ENCODE measurements around the gene ZNF425.
A peak's percentile ranks its signal among the peaks of the same experiment; 100 is the strongest.
"Not testable (repeated sequence)": the region's sequence is repeated elsewhere in the genome, so short reads cannot be mapped to it uniquely, and the experiment has no call there.

Gene ZNF425

DNA sequence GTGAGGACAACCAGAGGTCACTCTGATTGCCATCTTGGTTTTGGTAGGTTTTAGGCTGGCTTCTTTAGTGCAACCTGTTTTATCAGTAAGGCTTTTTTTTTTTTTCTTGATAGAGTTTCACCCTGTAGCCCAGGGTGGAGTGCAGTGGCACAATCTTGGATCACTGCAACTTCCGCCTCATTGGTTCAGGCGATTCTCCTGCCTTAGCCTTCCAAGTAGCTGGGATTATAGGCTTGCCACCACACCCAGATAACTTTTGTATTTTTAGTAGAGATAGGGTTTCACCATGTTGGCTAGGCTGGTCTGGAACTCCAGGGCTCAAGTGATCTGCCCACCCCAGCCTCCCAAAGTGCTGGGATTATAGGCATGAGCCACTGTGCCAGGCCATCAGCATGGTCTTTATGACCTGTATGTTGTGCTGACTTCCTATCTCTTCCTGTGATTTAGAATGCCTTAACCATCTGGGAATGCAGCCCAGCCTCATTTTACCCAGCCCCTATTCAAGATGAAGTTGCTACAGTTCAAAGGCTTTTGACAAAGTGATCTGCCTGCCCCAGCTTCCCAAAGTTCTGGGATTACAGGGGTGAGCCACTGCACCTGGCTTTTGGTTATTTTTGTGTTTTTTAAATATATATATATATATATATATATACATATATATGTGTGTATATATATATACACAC is 7.0 kb upstream of the ZNF425 start:
- no peak for DNase-seq

DNA sequence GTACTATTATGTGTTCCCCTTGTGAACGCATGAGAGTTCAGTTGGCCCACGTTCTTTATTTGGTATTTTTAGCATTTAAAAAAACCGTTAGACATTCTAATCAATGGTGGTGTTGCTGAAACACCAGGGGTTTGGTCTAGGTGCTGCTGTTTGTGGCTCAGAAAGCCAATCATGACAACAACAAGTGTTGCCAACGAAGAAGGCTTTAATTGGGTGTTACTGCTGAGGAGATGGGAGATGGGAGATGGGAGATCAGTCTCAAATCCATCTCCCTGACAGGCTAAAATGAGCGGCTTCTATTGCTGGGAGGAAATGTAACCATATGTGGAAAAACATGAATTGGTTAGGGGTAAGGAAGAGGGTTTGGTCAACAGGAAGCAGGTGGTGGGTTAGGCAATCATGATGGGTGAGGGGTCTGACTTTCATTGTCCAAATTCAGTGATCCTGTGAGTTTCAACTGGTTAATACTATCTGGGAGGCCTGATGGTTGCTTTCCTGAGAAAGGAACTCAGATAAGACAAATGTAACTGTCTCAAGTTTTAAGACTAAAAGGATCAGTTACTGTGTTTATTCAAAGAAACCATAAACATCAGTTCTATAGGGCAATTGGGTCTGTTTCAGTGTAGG is 4.6 kb upstream of the ZNF425 start:
- DNase-seq: no peak

DNA sequence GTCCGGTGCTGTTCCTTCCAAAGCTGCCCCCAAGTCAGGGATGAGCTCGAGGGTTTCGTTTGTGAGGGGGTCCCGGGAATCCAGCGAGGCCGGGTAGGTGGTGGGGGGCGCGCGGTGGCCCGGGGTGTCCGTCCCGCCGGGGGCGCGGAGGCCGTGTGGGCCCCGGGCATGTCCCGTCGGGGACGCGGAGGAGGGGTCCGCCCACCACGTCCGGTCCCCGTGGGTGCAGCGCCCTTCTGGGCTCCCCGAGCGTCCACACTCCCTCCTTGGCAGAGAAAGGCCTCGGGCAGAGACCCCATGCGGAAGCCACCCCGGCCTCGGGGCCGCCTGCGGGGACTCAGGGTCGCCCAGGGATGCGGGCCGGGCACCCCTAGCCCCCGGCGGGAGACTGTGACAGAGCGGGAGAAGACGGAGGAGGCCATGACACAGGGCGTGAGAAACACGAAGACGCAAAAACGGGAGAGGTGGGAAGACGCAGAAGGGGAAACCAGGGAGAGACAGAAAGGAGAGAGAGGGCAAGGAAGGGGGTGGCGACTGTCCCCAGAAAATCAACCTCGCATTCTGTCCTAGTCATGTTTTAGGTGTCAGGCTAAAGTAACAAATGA is 640 bp upstream of the ZNF425 start:
- peak; percentile 52 for DNase-seq

DNA sequence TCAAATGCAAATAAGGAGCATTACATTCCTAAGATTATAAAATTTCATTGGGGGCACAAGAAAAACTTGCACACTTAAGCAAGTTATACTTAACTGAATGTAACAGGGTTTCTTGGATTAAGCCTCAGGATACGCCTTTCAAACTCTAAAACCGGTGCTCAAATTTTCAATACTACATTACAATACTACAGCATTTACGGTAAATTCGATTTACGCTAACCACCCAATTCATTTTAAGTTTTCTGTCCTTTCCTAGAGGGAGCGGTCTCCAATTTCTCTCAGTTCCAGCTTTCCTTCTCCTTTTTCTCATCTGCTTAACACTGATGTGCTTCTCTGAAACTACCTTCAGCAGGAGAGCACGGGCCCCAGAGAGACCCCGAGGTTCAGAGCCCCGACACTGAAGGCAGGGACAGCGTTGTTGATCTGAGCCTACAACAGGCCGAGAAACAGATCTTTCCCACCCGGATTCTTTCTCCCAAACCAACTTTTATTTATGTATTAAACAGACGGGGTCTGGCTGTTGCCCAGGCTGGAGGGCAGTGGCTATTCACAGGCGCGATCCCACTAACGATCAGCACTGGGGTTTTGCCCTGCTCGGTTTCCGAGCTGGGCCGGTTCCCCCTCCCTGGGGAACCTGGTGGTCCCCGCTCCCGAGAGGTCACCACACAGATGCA is 798 bp downstream of the ZNF425 start:
- no peak for DNase-seq

DNA sequence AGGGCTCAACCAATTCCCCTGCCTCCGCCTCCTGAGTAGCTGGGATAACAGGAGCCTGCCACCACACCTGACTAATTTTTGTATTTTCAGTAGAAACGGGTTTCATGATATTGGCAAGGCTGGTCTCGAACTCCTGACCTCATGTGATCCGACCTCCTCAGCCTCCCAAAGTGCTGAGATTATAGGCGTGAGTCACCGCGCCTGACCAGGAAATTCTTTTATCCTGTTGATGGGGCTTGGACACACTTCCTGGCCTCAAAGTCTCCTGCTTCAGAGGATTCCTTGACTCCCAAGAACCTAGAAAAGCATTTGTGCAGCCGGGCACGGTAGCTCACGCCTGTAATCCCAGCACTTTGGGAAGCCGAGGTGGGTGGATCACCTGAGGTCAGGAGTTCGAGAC is 16.2 kb downstream of the ZNF425 start:
- DNase-seq: no peak

DNA sequence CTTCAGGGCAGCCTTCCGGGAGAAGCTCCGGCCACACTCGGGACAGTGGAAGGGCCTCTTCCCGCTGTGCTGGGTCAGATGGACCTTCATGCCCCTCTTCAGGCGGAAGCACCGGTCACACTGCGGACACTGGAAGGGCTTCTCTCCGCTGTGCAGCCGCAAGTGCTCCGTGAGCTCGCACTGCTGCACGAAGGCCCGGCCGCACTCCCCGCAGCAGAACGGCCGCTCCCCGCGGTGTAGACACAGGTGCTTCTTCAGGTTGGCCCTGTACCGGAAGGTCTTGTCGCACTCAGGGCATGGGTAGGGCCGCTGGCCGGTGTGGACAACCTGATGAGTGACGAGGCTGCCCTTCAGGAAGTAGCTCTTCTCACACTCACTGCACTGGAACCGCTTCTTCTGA is 21.4 kb downstream of the ZNF425 start:
- no peak for DNase-seq

DNA sequence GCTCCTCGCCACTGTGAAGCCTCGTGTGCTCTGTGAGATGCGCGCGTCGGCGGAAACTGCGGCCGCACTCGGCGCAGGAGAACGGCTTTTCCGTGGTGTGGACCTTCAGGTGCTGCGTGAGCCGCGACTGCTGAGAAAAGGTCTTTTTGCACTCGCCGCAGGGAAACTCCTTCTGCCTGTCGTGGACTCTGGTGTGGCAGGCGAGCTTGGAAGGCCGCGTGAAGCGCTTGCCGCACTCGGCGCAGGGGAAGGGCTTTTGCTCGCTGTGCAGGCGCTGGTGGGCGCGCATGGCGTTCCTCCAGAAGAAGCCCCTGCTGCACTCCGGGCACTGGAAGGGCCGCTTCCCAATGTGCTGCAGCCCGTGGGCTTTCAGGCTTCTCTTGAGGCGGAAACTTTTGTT is 21.9 kb downstream of the ZNF425 start:
- no peak for DNase-seq

DNA sequence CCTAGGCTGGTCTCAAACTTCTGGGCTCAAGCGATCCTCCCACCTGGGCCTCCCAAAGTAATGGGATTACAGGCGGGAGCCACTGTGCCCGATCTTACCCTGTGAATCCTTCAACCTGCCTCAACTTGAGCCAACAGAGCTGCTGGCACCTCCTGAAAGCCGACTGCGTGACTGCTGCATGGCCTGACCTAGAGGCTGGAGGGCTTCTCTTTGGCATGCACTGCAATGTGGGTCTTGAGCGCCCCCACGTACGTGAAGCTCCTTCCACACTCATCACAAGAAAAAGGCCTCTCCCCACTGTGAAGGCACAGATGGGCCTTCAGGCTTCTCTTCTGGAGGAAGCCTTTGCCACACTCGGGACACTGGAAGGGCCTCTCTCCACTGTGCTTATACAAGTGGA is 22.7 kb downstream of the ZNF425 start:
- DNase-seq: no peak

DNA sequence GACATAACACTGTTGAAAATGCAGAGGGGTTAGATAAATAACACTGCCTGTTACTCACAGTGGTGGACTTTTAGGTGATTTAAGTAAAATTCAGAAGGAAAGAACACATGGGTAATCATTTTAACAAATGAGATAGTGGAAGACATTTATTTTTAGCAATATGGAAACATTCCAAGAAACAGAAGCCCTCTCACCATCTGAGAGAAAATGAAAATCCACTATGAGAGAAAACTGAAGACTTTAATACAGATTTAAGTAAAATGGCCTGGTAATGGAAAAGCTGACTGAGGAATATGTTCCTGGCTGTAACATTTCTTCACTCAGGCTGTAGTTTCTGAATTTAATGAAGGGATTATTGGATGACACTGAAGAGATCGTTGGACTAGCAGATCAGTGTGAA is 23.5 kb downstream of the ZNF425 start:
- no peak for DNase-seq

DNA sequence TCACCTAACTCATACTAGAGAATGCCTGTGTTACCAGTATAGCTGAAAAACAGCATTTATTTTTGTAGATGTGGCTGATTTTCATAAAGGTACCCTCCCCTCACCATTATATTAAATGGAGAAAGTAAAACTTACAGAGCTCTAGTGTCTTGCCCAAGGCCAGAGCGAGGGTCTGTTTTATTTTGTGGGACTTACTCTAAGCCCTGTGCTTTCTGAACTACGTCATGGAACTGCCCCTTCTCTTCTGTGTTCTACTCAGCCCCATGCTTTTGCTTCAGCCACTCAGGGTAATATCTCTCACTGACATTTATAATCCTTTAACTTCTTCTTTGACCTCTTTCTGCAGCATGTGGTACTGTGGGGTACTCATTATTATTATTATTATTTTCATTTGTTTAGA is 25.3 kb downstream of the ZNF425 start:
- no peak for DNase-seq

DNA sequence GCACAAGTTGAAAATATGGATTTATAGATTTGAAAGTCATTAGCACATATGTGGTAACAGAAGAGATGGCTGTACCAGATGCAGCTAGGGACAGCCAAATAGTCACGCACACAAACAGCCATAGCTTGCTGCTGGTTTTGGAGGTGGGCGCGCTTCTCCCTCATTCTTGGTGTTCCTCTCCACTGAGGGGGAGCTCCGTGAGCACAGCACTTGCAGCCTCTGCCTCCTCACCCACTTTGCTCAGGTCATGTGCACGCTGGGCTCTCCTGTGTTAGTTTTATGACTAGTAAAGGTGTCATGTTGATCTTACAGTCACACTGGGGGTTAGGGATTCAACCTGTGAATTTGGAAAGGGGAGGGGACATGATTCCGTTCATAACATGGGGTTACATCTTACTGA is 27.1 kb downstream of the ZNF425 start:
- no peak for DNase-seq

DNA sequence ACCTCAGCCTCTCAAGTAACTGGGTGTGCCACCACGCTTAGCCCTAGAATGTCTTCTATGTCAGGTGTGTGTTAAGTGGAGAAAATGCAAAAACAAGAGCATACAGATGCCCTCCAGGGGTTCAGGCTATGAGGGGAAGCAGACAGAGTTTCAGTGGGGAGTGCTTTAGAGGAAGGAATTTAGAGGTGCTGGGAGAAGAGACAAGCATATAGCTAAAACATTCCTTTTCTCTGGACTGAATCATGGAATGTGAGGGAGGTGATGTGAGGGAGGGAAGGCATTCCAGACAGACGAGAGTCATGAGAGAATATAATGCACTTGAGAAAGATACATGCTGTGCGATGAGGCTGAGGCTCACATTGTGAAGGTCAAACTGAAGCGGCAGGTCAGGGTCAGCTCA is 29.0 kb downstream of the ZNF425 start:
- no peak for DNase-seq

DNA sequence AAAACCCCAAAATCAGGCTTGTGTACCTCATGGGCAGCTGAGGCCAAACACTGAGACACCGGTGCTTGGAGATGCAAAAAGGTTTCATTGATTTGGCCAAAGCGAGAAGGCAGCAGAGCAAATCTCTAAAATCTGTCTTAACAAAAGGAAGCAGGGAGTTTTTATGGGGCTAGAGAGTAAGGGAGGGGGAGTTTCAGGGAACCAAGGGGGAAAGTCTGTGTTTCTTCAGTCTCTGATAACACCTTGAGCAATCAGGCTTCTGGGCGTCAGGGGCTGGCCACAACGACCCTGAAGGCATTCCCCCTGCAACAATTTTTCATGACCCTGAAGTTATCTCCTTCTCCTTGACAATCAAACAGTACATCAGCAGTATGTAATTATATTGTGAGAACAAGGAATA is 32.9 kb downstream of the ZNF425 start:
- no peak for DNase-seq

DNA sequence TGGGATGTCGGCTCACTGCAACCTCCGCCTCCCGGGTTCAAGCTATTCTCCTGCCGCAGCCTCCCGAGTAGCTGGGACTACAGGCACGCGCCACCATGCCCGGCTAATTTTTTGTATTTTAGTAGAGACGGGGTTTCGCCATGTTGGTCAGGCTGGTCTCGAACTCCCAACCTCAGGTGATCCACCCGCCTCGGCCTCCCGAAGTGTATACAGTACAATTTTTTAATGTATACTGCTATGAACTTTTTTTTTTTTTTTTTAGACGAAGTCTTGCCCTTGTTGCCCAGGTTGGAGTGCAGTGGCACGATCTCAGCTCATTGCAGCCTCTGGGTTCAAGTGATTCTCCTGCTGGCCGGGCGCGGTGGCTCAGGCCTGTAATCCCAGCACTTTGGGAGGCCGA is 33.9 kb downstream of the ZNF425 start:
- DNase-seq: not testable (repeated sequence)

DNA sequence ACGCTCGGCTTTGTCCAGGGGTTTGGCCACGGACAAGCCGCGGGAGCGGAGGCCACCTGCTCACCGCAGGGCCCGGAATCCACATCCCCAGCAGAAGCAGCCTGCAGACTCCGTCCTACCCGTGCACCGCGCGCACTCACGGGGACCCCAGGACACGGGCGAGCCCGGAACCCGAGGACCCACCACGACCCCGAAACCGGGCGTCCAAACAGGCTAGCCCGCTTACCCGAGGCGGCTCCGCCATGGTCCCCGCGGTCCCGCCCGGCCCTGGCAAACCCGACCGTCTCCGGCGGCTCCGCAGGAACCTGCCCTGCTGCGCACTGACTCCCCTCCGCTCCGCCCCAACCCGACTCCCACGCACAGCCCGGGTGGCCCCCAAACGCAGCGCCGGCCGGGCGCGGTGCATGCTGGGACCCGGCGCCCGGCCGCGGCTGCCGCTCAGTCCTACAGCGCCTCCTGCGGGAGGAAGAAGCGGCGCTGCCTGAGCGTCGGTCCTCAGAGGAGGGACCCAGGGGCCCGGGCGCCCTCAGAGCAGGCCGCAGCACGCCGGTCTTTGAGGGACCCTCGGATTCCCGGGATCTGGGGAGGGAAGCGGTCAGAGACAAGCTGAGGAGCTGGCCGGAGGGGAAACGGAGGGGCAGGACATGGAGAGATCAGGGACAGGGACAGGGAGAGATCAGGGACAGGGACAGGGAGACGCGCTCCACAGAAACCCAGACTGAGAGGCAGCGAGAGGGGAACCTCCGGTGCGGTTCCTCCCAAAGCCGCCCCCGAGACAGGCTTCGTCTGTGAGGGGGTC is 35.5 kb downstream of the ZNF425 start, which contains the start of gene ZNF786:
ZNF786 (minus strand) TSS at position 322 of the 799 bp plus-strand sequence; CDS start at position 244, 78 bp downstream.
- DNase-seq: peak; percentile 92

DNA sequence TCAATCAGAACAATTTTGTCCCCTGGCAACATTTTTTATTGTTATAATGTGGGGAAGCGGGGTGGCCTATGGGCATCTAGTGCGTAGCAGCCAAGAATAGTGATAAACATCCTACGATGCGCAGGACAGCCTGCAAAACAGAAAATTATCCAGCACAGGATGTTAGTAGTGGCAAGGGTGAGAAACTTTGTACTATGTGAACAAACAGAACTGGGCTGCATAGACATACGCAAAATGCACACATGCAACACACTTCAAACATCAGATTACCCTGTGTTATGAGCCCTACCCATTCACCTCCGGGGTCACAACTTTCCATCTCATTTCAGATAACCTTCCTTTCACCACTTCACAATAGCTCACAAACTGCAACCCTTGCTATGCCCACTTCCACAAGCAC is 38.7 kb downstream of the ZNF425 start:
- no peak for DNase-seq

DNA sequence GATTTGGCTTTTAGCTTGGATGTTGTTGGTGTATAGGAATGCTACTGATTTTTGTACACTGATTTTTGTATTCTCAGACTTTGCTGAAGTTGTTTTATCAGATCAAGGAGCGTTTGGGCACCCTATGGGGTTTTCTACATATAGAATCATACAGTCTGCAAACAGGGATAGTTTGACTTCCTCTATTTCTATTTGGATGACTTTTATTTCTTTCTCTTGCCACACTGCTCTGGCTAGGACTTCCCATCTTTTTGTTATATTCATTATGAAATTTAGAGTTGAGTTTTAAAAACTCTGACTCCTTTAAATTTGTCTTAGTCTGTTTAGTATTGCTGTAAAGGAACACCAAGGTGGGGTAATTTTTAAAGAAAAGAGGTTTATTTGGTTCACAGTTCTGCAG is 40.3 kb downstream of the ZNF425 start:
- DNase-seq: no peak

DNA sequence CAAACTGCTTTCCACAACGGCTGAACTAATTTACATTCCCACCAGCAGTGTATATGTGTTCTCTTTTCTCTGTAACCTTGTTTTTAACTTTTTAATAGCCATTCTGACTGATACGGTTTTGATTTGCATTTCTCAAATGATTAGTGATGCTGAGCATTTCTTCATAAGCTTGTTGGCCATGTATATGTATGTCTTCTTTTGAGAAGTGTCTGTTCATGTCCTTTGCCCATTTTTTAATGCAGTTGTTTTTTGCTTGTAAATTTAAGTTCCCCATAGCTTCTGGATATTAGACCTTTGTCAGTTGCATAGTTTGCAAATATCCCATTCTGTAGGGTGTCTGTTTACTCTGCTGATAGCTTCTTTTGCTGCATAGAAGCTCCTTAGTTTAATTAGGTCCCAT is 41.7 kb downstream of the ZNF425 start:
- DNase-seq: no peak

DNA sequence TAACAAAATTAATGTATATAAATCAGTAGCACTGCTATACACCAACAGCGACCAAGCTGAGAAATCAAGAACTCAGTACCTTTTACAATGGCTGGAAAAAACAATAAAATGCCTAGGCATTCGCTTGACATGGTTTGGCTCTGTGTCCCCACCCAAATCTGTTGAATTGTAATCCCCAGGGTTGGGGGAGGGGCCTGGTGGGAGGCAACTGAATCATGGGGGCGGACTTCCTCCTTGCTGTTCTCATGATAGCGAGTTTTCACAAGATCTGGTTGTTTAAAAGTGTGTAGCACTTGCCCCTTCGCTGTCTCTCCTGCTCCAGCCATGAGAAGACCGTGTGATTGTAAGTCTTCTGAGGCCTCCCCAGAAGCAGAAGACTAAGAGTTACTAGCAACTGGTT is 44.2 kb downstream of the ZNF425 start:
- DNase-seq: no peak

DNA sequence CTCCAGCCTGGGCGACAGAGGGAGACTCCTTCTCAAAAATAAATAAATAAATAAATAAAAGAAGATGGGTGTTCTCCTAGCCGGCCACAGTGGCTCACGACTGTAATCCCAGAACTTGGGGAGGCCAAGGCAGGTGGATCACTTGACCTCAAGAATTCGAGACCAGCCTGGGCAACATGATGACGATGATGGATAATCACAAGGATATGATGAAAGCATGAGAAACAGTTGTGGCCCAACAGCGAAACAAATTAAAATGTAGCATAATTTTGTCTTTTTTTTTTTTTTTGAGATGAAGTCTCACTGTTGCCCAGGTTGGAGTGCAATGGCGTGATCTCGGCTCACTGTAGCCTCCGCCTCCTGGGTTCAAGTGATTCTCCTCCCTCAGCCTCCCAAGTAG is 48.5 kb downstream of the ZNF425 start:
- DNase-seq: no peak

DNA sequence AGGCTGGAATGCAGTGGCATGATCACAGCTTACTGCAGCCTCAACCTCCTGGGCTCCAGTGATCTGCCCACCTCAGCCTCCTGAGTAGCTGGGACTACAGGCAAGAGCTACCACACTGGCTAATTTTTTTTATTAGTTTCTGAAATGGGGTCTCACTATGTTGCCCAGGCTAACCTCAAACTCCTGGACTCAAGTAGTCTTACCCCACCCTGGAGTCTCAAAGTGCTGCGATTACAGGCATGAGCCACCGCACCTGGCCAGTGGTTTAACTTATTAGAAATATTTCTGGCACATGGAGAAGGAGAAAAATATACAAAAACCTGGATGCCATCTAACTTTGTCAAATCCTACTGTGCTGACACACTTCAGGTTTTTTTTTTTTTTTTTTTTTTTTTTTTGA is 50.8 kb downstream of the ZNF425 start:
- DNase-seq: no peak

DNA sequence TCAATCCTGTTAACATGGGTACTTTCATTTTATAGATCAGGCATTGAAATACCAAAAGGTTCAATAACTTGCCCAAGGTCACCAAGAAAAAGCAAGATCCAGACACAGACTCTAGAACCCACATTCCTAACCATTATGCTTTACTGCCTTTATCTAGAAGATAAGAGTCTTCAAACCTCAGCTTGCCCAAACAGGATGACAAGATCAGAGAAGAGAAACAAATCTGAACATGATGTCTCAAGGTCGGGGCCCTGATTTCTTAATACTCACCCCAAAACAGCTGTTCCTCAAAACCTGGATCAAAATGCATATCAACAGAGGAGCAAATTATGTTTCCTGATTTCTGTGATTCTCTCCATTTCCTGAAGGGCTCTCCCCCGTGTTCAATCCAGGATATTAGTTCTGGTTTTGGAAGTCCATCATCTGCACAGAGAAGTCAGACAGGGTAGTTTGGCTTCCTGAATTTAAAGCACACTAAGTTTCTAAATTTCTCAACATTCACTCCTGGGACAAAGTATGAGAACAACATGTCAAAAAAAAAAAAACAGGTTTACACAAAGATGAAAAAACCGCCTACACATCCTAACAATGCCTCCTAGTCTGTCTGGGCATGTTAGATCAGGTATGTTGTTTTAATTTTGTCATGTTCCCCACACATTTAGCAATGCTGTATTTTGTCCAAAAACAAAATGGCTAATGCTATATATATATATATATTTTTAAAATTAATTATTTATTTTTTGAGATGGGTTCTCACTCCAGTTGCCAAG is 51.8 kb downstream of the ZNF425 start:
- no peak for DNase-seq

DNA sequence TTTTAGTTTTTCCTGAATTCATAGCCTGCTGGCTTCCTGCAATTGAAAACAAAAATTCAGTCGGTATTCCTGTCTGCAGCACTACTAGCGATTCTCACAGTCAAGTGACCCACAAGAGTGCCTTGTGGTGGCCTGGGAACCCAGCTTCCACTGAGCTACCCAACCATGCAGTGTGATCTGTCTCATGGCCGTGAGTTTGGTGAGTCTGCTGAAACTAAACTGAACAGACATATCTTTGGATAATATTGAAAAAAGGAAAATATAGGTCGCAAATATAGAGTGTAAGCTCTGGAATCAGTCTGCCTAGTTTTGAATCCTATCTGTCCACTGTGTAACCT is 53.7 kb downstream of the ZNF425 start:
- DNase-seq: no peak

All from GDM1 (cell line).